Subcutaneous abdominal adipose tissue (tissue), 5 donors: Measurements from ENCODE around the gene SPOCK3.

Experiments
- H3K27ac ChIP-seq: one replicate; pipeline ENCODE4 v1.7.0; 2013; ENCODE audit warnings: low read depth, mild to moderate bottlenecking, inconsistent platforms, low read length, moderate library complexity
- H3K27me3 ChIP-seq, 5 donors: one replicate each; pipeline ENCODE4 v1.7.0; 2013; ENCODE audit warnings: low read length in 5 of 5, inconsistent platforms in 1 of 5; ENCODE audit not compliant: control insufficient read depth in 5 of 5, insufficient read depth in 4 of 5
- H3K36me3 ChIP-seq, 5 donors: one replicate each; pipeline ENCODE4 v1.7.0; 2013; ENCODE audit warnings: low read length in 5 of 5; ENCODE audit not compliant: control insufficient read depth in 5 of 5, insufficient read depth in 5 of 5
- H3K4me1 ChIP-seq, 5 donors: one replicate each; pipeline ENCODE4 v1.7.0; 2013; ENCODE audit warnings: low read length in 5 of 5, mild to moderate bottlenecking in 3 of 5, moderate library complexity in 1 of 5; ENCODE audit not compliant: control insufficient read depth in 5 of 5, insufficient read depth in 5 of 5
- H3K4me3 ChIP-seq, 5 donors: one replicate each; pipeline ENCODE4 v1.7.0; 2013; ENCODE audit warnings: low read length in 5 of 5, low read depth in 1 of 5
- H3K9ac ChIP-seq, 5 donors: one replicate each; pipeline ENCODE4 v1.7.0; 2013; ENCODE audit warnings: low read length in 5 of 5, mild to moderate bottlenecking in 4 of 5, moderate library complexity in 3 of 5
- H3K9me3 ChIP-seq, 5 donors: one replicate each; pipeline ENCODE4 v1.7.0; 2013; ENCODE audit warnings: low read length in 5 of 5; ENCODE audit not compliant: control insufficient read depth in 5 of 5
- donor health status: healthy.
- donor health status: healthy.
- donor health status: healthy.
- donor health status: healthy.
- donor health status: healthy.

The SPOCK3 gene

GRCh38 chr4:167232805-167233684, 1.2 kb downstream of the SPOCK3 start:
- Histone ChIP-seq H3K9ac (no peak overlapping the region), H3K27ac (no peak overlapping the region), H3K9me3 (no peaks in the 10 kb centered on the region), H3K4me3 (peak overlapping the region in 1 of 5 donors; percentile 54), H3K27me3 (peaks cover 8 to 27% (median 23%) of the 10 kb centered on the region in 5 donors), H3K36me3 (no peaks in the 10 kb centered on the region), H3K4me1 (peaks cover 2 to 22% (median 16%) of the 10 kb centered on the region in 5 donors)

DNA sequence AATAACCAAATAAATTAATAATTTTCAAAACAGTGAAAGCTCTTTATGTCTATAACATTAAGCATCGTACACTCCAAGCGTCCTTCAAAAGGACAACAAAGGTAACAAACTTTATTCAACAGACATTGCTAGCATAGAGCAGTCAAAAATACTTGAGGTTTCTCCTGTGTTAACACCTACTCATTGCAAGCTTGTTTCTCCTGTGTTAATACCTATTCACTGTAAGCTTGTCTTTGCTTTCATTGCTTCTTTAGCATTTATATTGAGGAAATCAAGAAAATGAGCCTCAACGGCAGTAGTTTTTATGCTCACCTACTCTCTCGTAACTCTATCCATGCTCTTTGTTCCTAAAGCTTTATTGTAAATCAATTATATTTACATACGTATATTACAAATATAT, 3.5 kb downstream of the SPOCK3 start:
- no peak overlapping the region for H3K27ac ChIP-seq
- peaks cover 6 to 24% (median 15%) of the 10 kb centered on the region in 5 donors for H3K27me3 ChIP-seq
- peaks cover 2 to 18% (median 13%) of the 10 kb centered on the region in 5 donors for H3K4me1 ChIP-seq
- H3K9ac ChIP-seq: no peak overlapping the region
- no peaks in the 10 kb centered on the region for H3K36me3 ChIP-seq
- no peak overlapping the region for H3K4me3 ChIP-seq
- H3K9me3 ChIP-seq: no peaks in the 10 kb centered on the region

GRCh38 chr4:167222099-167222498, 12.2 kb downstream of the SPOCK3 start:
- Histone ChIP-seq H3K9me3 (no peaks in the 10 kb centered on the region), H3K27me3 (no peaks in the 10 kb centered on the region), H3K36me3 (no peaks in the 10 kb centered on the region), H3K27ac (no peak overlapping the region), H3K9ac (no peak overlapping the region), H3K4me1 (no peaks in the 10 kb centered on the region), H3K4me3 (no peak overlapping the region)

- H3K36me3 ChIP-seq: no peaks in the 10 kb centered on the region
- no peak overlapping the region for H3K9ac ChIP-seq
- no peaks in the 10 kb centered on the region for H3K27me3 ChIP-seq
- H3K4me3 ChIP-seq: no peak overlapping the region
- H3K4me1 ChIP-seq: no peaks in the 10 kb centered on the region
- H3K27ac ChIP-seq: no peak overlapping the region
- H3K9me3 ChIP-seq: no peaks in the 10 kb centered on the region
These were observed 13.2 kb downstream of the SPOCK3 start for GRCh38 chr4:167221084-167221483.

- Histone ChIP-seq H3K4me3 (no peak overlapping the region), H3K36me3 (no peaks in the 10 kb centered on the region), H3K4me1 (no peaks in the 10 kb centered on the region), H3K27me3 (no peaks in the 10 kb centered on the region), H3K9me3 (no peaks in the 10 kb centered on the region), H3K27ac (no peak overlapping the region), H3K9ac (no peak overlapping the region)
These were observed 16.2 kb downstream of the SPOCK3 start for GRCh38 chr4:167218022-167218608.

DNA sequence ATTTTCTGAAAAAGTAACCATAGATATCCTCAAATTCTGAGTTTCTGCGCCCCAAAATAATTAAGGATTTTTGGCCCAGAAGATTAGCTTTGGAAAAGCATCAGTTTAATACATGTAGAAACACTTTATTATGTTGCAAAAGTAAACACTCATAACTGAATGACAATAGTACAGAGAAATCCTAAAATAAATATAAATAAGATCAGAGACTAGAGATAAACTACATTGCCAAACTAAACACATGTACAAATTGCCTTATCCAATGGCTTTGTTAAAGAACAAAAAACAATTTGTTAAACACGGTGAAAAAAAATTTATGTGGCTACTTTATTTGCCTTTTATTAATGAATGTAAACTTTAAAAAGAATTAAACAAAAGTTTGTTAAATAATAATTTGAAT, 17.5 kb downstream of the SPOCK3 start:
- Histone ChIP-seq H3K36me3 (no peaks in the 10 kb centered on the region), H3K27ac (no peak overlapping the region)

GRCh38 chr4:167210166-167210565, 24.1 kb downstream of the SPOCK3 start:
- no peak overlapping the region for H3K27ac ChIP-seq
- no peaks in the 10 kb centered on the region for H3K4me1 ChIP-seq
- no peaks in the 10 kb centered on the region for H3K9me3 ChIP-seq
- no peak overlapping the region for H3K4me3 ChIP-seq
- H3K27me3 ChIP-seq: no peaks in the 10 kb centered on the region
- H3K9ac ChIP-seq: no peak overlapping the region
- H3K36me3 ChIP-seq: no peaks in the 10 kb centered on the region

More for the DNA sequence above, 17.5 kb downstream of the SPOCK3 start:
- Histone ChIP-seq H3K4me1 (no peaks in the 10 kb centered on the region), H3K4me3 (no peak overlapping the region), H3K27me3 (no peaks in the 10 kb centered on the region), H3K9me3 (no peaks in the 10 kb centered on the region), H3K9ac (no peak overlapping the region)

- no peak overlapping the region for H3K9ac ChIP-seq
- H3K4me1 ChIP-seq: no peaks in the 10 kb centered on the region
- no peak overlapping the region for H3K4me3 ChIP-seq
- H3K36me3 ChIP-seq: no peaks in the 10 kb centered on the region
- no peaks in the 10 kb centered on the region for H3K27me3 ChIP-seq
- H3K9me3 ChIP-seq: peaks cover 0 to 12% (median 8%) of the 10 kb centered on the region in 5 donors
- no peak overlapping the region for H3K27ac ChIP-seq
These were observed 37.8 kb downstream of the SPOCK3 start for GRCh38 chr4:167196344-167197012.

DNA sequence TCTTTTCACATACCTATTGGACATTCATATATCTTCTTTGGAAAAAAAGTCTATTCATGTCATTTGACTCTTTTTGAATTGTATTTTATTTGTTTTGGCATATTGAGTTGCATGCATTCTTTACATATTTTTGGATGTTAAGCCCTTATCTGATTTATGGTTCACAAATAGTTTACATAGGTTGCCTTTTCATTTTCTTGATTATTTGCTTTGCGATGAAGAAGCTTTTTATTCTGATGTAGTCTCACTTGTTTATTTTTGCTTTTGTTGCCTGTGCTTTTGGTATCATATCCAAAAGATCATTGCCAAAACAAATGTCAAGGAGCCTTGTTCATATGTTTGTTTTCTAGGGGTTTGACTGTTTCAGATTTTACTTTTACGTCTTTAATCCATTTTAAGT, 43.9 kb downstream of the SPOCK3 start:
- Histone ChIP-seq H3K27me3 (no peaks in the 10 kb centered on the region), H3K36me3 (no peaks in the 10 kb centered on the region), H3K27ac (no peak overlapping the region), H3K4me3 (no peak overlapping the region), H3K9me3 (peaks cover 0 to 11% (median 8%) of the 10 kb centered on the region in 5 donors), H3K4me1 (no peaks in the 10 kb centered on the region), H3K9ac (no peak overlapping the region)

- Histone ChIP-seq H3K4me3 (no peak overlapping the region), H3K27me3 (no peaks in the 10 kb centered on the region), H3K9me3 (no peaks in the 10 kb centered on the region), H3K27ac (no peak overlapping the region), H3K36me3 (no peaks in the 10 kb centered on the region), H3K9ac (no peak overlapping the region), H3K4me1 (no peaks in the 10 kb centered on the region)
These were observed 48.8 kb downstream of the SPOCK3 start for GRCh38 chr4:167185465-167185864.
